ENCODE data around the gene CRYBA2.

CRYBA2 gene

DNA sequence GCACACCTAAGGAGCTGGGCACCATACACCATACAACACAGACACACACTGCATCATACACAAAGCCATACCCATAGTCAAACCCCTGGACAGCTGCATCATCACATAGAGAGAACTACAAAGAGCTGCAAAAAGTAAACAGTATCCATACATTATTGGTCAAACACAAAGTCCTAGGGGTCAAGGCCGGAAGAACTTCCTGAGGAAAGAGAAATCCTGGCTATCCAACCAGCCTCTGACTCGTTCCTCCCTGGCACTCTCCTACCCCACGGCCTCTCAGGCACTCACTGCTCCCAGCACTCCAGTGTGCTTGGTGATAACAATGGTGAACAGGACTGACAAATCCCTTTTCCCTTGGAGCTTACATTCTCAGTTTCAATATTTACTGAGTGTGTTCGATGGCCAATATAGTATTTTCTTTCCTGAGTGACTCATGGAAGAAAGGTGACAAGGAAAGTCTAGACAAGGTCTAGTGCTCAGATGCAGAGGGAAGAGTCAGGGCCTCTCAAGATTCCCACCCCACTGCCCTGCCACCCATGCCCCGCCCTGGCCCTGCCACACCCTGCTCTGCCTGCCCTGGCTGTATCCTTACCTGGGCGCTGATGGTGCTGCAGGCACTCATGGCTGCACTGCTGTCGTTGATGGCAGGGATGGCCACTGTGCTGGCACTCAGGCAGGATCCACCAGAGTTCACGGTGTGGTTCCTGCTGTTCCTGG, 44.7 kb upstream of the CRYBA2 start:
- DNase-seq: no peak
- Mint-ChIP-seq H3K9me3 (no peaks in the 10 kb centered on the region), H3K27me3 (ENCODE audit: low read depth, poor library complexity) (peaks cover 98% of the 10 kb centered on the region)

DNA sequence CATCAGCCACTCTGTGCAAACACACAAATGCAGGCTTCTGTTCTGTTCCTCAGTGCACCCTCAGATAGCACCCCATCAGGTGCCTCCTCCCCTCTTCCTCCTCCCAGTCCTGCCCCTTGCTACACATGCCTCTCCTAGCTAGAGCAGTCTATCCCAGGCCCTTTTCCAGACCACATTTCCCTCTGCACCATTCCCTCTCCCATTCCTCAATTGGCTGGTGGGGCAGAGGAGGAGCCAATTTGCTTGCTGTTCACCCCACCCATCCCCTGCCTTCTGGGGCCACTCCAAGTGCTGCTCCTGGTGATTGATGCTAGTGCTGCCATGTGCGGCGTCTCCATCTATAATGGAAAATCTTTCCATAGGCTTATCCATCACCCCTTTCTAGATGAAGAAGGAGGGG, 42.7 kb upstream of the CRYBA2 start:
- TF ChIP-seq, protein P1, sequence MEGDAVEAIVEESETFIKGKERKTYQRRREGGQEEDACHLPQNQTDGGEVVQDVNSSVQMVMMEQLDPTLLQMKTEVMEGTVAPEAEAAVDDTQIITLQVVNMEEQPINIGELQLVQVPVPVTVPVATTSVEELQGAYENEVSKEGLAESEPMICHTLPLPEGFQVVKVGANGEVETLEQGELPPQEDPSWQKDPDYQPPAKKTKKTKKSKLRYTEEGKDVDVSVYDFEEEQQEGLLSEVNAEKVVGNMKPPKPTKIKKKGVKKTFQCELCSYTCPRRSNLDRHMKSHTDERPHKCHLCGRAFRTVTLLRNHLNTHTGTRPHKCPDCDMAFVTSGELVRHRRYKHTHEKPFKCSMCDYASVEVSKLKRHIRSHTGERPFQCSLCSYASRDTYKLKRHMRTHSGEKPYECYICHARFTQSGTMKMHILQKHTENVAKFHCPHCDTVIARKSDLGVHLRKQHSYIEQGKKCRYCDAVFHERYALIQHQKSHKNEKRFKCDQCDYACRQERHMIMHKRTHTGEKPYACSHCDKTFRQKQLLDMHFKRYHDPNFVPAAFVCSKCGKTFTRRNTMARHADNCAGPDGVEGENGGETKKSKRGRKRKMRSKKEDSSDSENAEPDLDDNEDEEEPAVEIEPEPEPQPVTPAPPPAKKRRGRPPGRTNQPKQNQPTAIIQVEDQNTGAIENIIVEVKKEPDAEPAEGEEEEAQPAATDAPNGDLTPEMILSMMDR (IDR thresholded peaks at IDR 0.05): no peak
- Mint-ChIP-seq H3K27ac (no peak overlapping the region), H3K4me3 (no peak overlapping the region), H3K9me3 (no peaks in the 10 kb centered on the region), H3K4me1 (no peaks in the 10 kb centered on the region), H3K27me3 (ENCODE audit: low read depth, poor library complexity) (peaks cover 91% of the 10 kb centered on the region), H3K36me3 (ENCODE audit: low read depth) (no peaks in the 10 kb centered on the region)
- no peak for DNase-seq

More for the DNA sequence above, 44.7 kb upstream of the CRYBA2 start:
- Mint-ChIP-seq H3K36me3 (ENCODE audit: low read depth) (no peaks in the 10 kb centered on the region), H3K27ac (no peak overlapping the region), H3K4me1 (peaks cover 5% of the 10 kb centered on the region), H3K4me3 (no peak overlapping the region)
- TF ChIP-seq, protein P1 (IDR thresholded peaks at IDR 0.05): no peak

DNA sequence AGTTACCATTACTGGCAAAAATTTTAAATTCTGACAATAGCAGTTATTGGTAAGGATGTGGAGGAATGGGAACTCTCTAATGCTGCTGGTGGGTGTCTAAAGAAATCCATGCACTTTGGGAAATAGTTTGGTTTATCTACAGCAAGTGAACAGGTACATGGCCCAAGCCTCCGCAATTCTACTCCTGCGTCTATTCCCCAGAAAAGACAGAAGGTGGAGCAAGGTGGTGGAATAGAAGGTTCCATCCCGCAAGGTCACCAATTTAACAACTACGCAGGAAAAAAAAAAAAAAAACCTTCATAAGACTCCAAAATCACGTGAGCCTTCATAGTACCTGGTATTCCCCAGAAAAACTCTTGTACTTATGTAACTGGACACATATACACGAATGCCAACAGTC, 41.6 kb upstream of the CRYBA2 start:
- Mint-ChIP-seq H3K27ac (no peak overlapping the region), H3K9me3 (no peaks in the 10 kb centered on the region), H3K27me3 (ENCODE audit: low read depth, poor library complexity) (peaks cover 80% of the 10 kb centered on the region), H3K4me1 (no peaks in the 10 kb centered on the region), H3K4me3 (no peak overlapping the region), H3K36me3 (ENCODE audit: low read depth) (no peaks in the 10 kb centered on the region)
- DNase-seq: no peak
- TF ChIP-seq, protein P1 (IDR thresholded peaks at IDR 0.05): no peak

DNA sequence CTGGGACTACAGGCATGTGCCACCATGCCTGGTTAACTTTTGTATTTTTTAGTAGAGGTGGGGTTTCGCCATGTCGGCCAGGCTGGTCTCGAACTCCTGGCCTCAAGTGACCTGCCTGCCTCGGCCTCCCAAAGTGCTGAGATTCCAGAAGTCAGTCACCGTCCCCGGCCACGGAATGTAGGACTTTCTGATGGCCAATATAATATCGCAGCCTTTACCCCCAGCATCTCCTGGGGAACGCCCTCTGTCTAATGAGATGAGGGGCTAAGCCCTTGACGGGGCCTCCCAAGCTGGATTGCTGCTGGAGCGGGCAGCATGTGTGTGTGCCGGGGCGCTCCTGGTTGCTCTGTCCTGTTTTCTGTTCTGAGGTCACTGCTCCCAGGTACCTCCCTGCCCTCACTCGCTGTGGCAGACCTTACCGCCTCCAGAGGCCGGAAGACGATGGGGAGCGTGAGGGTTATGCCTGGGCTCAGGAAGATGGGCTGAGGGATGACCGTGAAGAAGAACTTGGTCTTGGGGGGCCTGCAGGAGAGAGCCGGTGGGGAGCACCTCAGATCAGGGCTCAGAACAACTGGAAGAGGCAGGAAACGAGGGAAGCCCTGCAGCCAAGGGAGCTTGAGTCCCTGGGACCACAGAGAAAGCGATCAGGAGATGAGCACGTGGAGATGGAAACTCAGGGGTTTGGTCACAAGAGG, 39.0 kb upstream of the CRYBA2 start:
- H3K27me3 Mint-ChIP-seq (ENCODE audit: low read depth, poor library complexity): peaks cover 73% of the 10 kb centered on the region
- no peaks in the 10 kb centered on the region for H3K36me3 Mint-ChIP-seq (ENCODE audit: low read depth)
- H3K4me3 Mint-ChIP-seq: no peak overlapping the region
- TF ChIP-seq, protein P1 (IDR thresholded peaks at IDR 0.05): no peak
- no peak overlapping the region for H3K27ac Mint-ChIP-seq
- H3K4me1 Mint-ChIP-seq: no peaks in the 10 kb centered on the region
- no peaks in the 10 kb centered on the region for H3K9me3 Mint-ChIP-seq
- no peak for DNase-seq

DNA sequence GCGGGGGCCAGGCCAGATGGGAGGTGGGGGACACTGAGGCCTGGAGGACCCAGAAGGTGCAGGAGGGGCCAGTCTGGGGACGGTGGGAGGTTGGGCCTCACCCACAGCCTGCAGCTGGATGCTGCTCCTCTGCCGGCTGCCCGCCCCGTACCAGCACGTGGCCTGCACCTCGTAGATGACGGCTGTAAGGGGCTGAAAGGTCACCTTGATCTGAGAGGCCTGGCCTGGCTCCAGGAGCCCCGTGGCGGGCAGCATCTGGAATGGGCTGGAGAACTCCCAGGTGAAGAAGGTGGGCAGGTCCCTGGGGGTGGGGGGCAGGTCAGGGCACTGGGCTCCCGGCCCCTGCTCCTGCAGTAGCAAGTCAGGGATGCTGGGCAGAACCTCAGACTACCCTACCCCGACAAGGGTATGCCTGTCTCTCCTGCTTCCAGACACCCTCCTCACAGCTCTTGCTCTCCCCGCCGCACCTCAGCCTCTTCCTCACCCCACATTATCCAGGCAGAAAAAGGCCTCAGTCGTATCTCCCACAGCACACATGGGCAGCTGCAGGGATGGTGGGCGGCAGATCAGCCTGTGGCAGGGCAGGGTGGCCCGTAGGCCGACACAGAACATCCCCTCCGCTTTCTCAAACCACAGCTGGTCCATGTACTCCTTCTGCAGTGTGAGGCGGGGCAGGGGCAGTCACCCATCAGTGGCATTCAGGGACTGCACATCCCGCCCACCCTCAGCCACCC, 38.0 kb upstream of the CRYBA2 start:
- Mint-ChIP-seq H3K9me3 (no peaks in the 10 kb centered on the region), H3K36me3 (ENCODE audit: low read depth) (no peaks in the 10 kb centered on the region), H3K27ac (no peak overlapping the region), H3K4me1 (no peaks in the 10 kb centered on the region), H3K4me3 (no peak overlapping the region), H3K27me3 (ENCODE audit: low read depth, poor library complexity) (peaks cover 72% of the 10 kb centered on the region)
- no peak for DNase-seq
- TF ChIP-seq, protein P1 (IDR thresholded peaks at IDR 0.05): no peak
